ENCODE results near the gene CPNE7. TPM values are rescaled to one million over a fixed set of nuclear protein-coding genes. Genes with fewer than 3 reads are reported as not detected.

CPNE7 gene
- total and polyA plus RNA-seq, 2 of the 13 experiments (the other 11 are each of a cell fraction or from before 2014, with no cell fraction given) = 0.59 TPM; not detected in 1

DNA sequence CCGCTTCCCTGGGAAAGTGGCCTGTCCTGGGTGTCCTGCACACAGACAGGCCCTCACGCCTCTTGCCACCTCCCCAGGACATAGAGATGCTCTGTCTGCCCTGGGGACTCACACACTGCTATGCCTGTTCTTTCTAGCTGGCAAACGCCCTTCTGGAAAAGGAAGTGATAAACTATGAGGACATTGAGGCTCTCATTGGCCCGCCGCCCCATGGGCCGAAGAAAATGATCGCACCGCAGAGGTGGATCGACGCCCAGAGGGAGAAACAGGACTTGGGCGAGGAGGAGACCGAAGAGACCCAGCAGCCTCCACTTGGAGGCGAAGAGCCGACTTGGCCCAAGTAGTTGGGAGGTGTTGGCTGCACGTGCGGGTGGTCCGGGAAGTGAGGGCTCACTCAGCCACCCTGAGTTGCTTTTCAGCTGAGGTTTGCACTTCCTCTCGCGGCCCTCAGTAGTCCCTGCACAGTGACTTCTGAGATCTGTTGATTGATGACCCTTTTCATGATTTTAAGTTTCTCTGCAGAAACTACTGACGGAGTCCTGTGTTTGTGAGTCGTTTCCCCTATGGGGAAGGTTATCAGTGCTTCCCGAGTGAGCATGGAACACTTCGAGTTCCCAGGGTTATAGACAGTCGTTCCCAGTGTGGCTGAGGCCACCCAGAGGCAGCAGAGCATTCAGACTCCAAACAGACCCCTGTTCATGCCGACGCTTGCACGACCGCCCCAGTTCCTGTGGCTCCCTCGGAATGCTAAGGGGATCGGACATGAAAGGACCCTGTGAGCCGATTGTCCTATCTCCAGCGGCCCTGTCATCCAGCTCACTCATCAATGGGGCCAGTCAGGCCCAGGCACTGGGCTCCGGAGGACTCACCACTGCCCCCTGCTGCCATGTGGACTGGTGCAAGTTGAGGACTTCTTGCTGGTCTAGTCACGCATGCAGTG, 18.5 kb upstream of the CPNE7 start (continued):
- no peak for TF ChIP-seq PCBP2 (optimal IDR thresholded peaks at IDR 0.05; ENCODE audit: low read depth, low read length, poor library complexity, severe bottlenecking)
- peak; percentile 76 for TF ChIP-seq ZBTB38 (CRISPR knock-in tag; IDR thresholded peaks at IDR 0.05)
- peak; percentile 58 for TF ChIP-seq NRL (CRISPR knock-in tag; IDR thresholded peaks at IDR 0.05; ENCODE audit: borderline replicate concordance)
- TF ChIP-seq, protein P1, sequence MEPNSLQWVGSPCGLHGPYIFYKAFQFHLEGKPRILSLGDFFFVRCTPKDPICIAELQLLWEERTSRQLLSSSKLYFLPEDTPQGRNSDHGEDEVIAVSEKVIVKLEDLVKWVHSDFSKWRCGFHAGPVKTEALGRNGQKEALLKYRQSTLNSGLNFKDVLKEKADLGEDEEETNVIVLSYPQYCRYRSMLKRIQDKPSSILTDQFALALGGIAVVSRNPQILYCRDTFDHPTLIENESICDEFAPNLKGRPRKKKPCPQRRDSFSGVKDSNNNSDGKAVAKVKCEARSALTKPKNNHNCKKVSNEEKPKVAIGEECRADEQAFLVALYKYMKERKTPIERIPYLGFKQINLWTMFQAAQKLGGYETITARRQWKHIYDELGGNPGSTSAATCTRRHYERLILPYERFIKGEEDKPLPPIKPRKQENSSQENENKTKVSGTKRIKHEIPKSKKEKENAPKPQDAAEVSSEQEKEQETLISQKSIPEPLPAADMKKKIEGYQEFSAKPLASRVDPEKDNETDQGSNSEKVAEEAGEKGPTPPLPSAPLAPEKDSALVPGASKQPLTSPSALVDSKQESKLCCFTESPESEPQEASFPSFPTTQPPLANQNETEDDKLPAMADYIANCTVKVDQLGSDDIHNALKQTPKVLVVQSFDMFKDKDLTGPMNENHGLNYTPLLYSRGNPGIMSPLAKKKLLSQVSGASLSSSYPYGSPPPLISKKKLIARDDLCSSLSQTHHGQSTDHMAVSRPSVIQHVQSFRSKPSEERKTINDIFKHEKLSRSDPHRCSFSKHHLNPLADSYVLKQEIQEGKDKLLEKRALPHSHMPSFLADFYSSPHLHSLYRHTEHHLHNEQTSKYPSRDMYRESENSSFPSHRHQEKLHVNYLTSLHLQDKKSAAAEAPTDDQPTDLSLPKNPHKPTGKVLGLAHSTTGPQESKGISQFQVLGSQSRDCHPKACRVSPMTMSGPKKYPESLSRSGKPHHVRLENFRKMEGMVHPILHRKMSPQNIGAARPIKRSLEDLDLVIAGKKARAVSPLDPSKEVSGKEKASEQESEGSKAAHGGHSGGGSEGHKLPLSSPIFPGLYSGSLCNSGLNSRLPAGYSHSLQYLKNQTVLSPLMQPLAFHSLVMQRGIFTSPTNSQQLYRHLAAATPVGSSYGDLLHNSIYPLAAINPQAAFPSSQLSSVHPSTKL (CRISPR knock-in tag; IDR thresholded peaks at IDR 0.05) = peak; percentile 20; the same call in 1 of the 2 replicates
- TF ChIP-seq, protein P2, sequence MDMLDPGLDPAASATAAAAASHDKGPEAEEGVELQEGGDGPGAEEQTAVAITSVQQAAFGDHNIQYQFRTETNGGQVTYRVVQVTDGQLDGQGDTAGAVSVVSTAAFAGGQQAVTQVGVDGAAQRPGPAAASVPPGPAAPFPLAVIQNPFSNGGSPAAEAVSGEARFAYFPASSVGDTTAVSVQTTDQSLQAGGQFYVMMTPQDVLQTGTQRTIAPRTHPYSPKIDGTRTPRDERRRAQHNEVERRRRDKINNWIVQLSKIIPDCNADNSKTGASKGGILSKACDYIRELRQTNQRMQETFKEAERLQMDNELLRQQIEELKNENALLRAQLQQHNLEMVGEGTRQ (IDR thresholded peaks at IDR 0.05; ENCODE audit: low read depth, low read length) = 0 out of 2 replicates have a peak, but pooled peaks have one; percentile 15
- TF ChIP-seq, protein P2 (CRISPR knock-in tag; IDR thresholded peaks at IDR 0.05; ENCODE audit: borderline replicate concordance) = no peak
- 0 out of 2 replicates have a peak, but pooled peaks have one; percentile 57 for TF ChIP-seq ZNF264 (CRISPR knock-in tag; IDR thresholded peaks at IDR 0.05)
- TF ChIP-seq, protein P3, sequence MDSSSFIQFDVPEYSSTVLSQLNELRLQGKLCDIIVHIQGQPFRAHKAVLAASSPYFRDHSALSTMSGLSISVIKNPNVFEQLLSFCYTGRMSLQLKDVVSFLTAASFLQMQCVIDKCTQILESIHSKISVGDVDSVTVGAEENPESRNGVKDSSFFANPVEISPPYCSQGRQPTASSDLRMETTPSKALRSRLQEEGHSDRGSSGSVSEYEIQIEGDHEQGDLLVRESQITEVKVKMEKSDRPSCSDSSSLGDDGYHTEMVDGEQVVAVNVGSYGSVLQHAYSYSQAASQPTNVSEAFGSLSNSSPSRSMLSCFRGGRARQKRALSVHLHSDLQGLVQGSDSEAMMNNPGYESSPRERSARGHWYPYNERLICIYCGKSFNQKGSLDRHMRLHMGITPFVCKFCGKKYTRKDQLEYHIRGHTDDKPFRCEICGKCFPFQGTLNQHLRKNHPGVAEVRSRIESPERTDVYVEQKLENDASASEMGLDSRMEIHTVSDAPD (CRISPR knock-in tag; IDR thresholded peaks at IDR 0.05) = no peak
- peak; percentile 28 for TF ChIP-seq SKI (IDR thresholded peaks at IDR 0.05; ENCODE audit: partially characterized antibody)
- TF ChIP-seq RAD21 (CRISPR knock-in tag; IDR thresholded peaks at IDR 0.05) = peak; percentile 91
- no peak for TF ChIP-seq ZBTB21 (CRISPR knock-in tag; IDR thresholded peaks at IDR 0.05)
- TF ChIP-seq ISL2 (CRISPR knock-in tag; IDR thresholded peaks at IDR 0.05) = peak; percentile 54; the same call in 1 of the 2 replicates
- 0 out of 2 replicates have a peak, but pooled peaks have one; percentile 61 for TF ChIP-seq POLR2AphosphoS2 (IDR thresholded peaks at IDR 0.05; ENCODE audit: low read depth, low read length)
- TF ChIP-seq, protein P4, sequence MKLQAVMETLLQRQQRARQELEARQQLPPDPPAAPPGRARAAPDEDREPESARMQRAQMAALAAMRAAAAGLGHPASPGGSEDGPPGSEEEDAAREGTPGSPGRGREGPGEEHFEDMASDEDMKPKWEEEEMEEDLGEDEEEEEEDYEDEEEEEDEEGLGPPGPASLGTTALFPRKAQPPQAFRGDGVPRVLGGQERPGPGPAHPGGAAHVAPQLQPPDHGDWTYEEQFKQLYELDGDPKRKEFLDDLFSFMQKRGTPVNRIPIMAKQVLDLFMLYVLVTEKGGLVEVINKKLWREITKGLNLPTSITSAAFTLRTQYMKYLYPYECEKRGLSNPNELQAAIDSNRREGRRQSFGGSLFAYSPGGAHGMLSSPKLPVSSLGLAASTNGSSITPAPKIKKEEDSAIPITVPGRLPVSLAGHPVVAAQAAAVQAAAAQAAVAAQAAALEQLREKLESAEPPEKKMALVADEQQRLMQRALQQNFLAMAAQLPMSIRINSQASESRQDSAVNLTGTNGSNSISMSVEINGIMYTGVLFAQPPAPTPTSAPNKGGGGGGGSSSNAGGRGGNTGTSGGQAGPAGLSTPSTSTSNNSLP (IDR thresholded peaks at IDR 0.05; ENCODE audit: low read depth, low read length) = 0 out of 2 replicates have a peak, but pooled peaks have one; percentile 10
- TF ChIP-seq TBX2 (CRISPR knock-in tag; IDR thresholded peaks at IDR 0.05; ENCODE audit: borderline replicate concordance) = no peak
- TF ChIP-seq RBFOX2 (IDR thresholded peaks at IDR 0.05; ENCODE audit: low read depth, low read length) = no peak
- TF ChIP-seq SPEN (CRISPR knock-in tag; IDR thresholded peaks at IDR 0.05; ENCODE audit: low read depth) = no peak
- peak; percentile 88 for TF ChIP-seq KDM2A (CRISPR knock-in tag; IDR thresholded peaks at IDR 0.05; ENCODE audit: borderline replicate concordance, low read depth)
- TF ChIP-seq MEIS1 (CRISPR knock-in tag; IDR thresholded peaks at IDR 0.05; ENCODE audit: borderline replicate concordance) = no peak

Data from HepG2 (cell line).